ENCODE data around the gene PRRC2B. TPM values are rescaled to one million over a fixed set of nuclear protein-coding genes. Genes with fewer than 3 reads are reported as not detected.
A peak's percentile ranks its signal among the peaks of the same experiment; 100 is the strongest.

Gene PRRC2B
- total RNA-seq, 2 donors from 2014 or later: 148 to 151 TPM

DNA sequence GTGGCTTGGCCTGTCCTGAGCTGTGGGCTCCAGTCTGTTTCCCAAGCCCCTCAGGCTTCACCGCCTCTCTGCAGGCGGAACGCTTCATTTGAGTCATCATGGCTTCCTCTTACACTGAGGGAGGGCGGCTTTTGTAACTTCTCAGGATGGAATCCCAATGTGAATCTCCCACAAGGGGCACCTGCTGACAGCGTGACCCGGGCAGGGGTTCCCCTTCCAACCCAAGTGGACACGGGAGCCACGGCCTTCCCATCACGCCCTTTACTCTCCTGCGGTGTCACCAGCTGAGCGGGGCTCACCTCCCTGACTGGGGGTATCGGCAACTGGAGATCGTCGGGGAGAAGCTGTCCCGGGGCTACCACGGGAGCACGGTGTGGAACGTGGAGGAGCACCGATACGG lies 124.7 kb downstream of the PRRC2B start:
- DNase-seq (ENCODE audit: low spot score): no peak
- intact Hi-C loops (cut with DNase I): no loop called here

DNA sequence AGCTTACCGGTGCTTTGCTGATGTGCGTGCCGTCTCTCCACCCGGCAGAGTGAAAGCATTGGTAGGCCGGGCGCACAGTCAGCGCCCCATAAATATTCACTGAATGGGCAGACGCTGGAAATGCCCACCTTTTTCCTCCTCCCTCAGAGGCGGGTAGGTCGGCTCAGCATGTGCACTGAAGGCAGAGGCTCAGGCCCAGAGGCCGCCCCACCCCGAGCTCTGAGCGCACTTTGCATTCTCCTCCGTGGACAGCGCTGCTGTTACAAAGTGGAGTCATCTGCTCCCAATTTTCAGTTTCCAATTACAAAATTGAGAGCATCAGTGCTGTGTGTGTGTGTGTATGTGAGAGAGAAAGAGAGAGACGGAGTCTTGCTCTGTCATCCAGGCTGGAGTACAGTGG lies 126.6 kb downstream of the PRRC2B start:
- peak; percentile 57 for DNase-seq (ENCODE audit: low spot score)
- intact Hi-C loops (cut with DNase I): loop anchor here in 1 of 2 donors (5.0 kb wide), 1 partner anchor 1637 kb away; no protein-coding TSS in a partner anchor

DNA sequence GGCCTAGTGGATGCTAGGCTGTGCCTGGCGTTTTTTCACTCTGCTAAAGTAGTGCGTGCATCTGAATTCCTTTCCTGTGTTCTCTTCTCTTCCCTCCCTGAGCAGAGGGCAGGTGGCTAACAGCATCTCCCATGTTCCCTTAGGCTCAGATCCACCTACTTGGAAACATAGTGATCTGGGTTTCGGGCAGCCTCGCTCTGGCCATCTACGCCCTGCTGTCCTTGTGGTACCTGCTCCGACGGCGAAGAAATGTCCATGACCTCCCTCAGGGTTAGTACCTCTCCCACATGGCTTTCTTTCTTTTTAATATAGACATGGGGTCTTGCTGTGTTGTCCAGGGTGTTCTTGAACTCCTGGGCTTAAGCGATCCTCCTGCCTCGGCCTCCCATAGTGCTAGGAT lies 127.3 kb downstream of the PRRC2B start:
- intact Hi-C loops (cut with DNase I): loop anchor here in 1 of 2 donors (5.0 kb wide), 1 partner anchor 1636 kb away; no protein-coding TSS in a partner anchor
- DNase-seq (ENCODE audit: low spot score): peak; percentile 63

DNA sequence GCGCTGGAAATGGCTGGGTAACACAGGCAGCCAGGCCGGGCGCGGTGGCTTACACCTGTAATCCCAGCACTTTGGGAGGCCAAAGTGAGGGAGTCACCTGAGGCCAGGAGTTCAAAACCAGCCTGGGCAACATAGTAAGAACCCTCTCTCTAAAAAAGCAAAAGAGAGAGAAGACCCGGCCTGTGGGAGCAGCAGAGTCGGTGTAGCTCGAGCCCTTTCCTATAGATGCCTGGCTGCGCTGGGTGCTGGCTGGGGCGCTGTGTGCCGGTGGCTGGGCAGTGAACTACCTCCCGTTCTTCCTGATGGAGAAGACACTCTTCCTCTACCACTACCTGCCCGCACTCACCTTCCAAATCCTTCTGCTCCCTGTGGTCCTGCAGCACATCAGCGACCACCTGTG lies 127.9 kb downstream of the PRRC2B start:
- intact Hi-C loops (cut with DNase I): loop anchor here in 1 of 2 donors (5.0 kb wide), 1 partner anchor 1635 kb away; no protein-coding TSS in a partner anchor
- peak; percentile 67 for DNase-seq (ENCODE audit: low spot score)

DNA sequence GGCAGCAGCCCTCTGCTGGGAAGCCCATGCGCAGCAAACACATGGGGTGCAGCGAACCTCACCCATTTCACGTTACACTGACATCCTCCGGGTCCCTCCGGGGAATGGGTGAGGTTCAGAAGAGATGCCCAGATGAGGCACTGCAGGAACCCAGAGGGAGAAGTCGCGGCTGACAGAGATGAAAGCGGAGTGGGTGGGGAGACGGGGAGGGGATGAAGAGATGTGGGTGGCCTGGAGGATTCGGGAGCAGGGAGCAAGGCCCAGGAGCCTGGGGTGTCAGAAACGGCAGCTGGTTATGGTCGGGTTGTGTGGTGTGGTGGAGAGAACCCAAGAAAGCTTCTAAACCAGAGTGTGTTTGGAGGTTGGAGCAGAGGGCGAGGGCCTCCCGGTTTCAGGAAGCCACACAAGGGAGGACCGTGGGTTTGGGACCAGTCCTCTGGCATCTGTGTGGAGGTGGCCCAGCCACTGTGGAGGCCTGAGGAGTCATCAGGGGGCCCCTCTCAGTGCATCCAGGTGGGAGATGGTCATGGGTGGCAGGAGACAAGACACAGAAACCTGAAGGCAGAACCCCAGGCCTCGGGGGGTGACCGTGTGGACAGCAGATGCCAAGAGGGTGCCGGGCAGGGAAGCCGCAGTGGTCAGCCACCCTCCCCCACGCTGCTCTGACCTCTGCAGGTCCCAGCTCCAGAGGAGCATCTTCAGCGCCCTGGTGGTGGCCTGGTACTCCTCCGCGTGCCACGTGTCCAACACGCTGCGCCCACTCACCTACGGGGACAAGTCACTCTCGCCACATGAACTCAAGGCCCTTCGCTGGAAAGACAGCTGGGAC lies 128.6 kb downstream of the PRRC2B start:
- DNase-seq (ENCODE audit: low spot score): no peak
- intact Hi-C loops (cut with DNase I): loop anchor here in 1 of 2 donors (5.0 kb wide), 1 partner anchor 1635 kb away; no protein-coding TSS in a partner anchor

DNA sequence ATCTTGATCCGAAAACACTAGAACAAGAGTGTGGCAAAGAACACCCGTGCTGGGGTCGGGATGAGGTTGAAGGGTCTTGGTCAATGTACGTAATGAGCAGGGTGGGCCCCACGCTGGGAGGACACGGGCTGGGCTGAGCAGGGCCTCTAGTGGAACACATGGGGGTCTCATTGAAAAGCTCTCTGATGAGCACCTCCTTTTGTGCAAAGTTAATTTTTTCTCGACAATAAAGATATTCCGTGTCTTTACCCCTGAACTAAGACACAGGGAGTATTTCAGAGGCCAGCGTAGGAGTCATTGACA lies 129.2 kb downstream of the PRRC2B start:
- intact Hi-C loops (cut with DNase I): loop anchor here in 1 of 2 donors (5.0 kb wide), 1 partner anchor 1634 kb away; no protein-coding TSS in a partner anchor
- DNase-seq (ENCODE audit: low spot score): no peak

DNA sequence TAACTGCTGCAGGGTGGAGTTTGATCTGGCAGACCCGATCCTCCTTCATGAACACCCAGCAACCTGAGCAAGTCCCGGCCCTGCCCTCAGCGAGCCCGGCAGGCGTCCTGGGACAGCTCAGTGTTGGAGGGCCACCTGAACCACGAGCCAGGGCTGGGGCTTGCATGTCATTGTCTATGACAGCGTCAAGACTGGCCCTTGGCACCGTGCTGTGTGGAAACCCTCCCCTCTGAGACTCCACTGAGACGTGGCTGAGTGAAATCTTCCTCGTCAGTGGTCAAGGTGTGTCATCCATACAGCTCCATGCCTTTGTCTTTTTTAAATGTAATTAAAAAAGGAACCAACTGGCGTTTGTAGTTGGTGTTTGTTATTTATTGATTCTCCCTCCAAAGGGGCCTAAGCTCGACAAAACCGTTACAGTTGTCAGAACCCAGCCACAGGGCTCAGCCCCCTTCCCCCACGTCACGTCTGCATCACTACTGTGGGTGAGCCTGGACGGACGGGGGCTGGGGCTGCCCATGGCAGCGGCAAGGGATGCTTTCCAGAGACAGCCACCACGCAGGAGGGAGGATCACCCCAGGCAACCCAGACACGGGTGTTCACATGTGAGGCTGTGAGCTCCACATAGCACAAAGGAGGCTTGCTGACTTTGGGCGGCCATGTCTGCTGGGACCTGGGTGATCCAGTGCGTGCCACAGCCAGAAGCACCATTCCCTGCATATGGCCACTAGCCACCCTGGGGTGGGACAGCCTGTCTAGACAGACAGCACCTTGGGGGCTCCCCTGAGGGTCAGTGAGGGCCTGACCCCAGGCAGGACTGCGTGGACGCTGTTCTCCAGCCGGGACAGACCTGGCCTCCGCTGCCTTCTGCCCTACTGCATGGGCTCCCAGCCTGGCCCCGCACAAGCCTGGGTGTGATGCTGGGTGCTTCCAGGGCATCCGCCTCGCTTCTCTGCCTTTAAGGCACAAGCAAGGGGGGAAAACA lies 129.9 kb downstream of the PRRC2B start:
- intact Hi-C loops (cut with DNase I): loop anchor here in 1 of 2 donors (5.0 kb wide), 1 partner anchor 1634 kb away; no protein-coding TSS in a partner anchor
- peak; percentile 75 for DNase-seq (ENCODE audit: low spot score)

DNA sequence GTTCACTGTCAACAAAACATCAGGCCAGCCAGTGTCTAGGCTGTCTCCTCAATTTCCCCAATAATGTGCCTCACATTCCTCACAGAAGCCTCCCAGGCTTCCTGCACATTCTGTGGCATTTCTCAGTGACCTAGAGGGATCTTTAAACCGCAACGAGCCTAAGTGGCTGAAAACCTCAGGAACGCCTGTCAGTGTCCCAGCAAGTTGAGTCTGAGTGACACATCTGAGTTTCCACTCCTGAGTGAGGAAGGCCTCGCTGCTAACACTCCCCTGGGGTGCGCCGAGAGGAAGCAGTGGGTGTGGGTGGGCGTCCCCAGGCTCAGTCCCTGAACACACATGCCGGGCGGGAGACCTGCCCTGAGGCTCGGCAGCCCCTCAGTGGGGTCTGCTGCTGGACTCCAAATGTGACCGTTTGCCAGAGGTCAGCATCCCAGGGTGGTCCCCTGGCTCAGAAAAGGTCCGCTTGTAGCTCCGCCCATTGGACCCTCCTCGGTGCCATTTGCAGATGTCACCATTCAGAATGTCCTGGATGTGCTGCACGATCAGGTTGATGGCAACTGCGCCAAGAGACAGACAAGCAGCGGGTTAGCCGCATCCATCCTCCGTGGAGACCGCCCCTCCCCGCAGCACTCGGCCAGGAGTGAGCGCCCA lies 130.9 kb downstream of the PRRC2B start:
- DNase-seq (ENCODE audit: low spot score): peak; percentile 47
- intact Hi-C loops (cut with DNase I): loop anchor here in 1 of 2 donors (5.0 kb wide), 1 partner anchor 1633 kb away; no protein-coding TSS in a partner anchor

DNA sequence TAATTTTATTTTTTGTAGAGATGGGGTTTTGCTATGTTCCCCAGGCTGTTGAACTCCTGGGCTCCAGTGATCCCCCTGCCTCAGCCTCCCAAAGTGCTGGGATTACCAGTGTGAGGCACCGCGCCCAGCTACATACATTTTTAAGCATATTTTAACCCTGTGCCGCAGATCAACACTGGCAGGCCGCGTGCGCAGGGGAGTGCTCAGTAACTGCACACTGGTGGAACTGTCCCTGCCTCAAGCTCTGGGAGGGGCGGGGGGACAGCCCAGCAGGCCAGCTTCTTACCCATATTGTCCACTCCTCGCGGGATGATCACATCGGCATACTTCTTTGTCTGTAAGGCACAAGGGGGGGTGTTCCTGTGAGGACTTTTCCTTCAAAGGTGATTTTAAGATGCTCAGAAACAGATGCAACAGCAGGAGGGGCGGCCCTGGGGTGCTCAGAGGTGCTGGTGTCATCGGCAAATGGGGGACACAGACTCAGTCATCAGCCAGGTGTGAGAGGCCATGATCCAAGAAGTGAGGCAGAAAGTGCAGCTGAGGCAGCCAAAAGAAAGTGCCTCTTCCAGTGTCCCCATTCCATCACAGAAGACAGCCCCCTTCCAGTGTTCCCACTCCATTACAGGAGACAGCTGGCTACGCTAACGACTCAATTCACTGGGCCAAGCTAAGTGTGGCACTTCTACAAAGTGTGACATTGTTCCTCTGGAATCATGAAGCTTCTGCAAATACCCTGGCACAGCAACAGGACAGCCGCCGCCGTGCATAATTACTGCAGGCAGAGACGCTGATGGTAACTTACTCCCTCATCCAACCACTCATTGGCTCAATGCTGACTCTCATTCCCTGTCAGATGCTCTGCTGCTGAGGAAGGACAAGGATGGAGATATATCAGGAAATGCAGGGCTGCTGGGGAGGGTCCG lies 132.0 kb downstream of the PRRC2B start:
- DNase-seq (ENCODE audit: low spot score): peak; percentile 56
- intact Hi-C loops (cut with DNase I): no loop called here

DNA sequence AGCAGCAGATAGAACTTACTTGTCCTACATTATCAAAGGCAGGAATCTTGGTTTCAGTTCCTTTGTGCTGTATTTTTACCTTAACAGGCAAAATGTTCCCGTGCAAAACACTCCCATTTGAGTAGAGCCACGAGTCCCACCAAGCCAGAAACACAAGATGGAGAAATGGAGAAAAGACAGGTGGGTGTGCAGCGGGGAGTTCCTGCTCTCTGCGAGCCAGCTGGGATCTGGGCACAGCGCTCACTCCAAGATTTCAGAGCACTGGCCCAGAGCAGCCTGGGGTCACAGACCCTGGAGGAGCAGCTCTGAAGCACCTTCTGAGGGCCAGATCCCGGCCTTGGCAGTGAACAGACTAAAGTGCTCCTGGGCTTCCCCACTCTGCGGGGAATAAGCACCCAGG lies 134.3 kb downstream of the PRRC2B start:
- DNase-seq (ENCODE audit: low spot score): no peak
- intact Hi-C loops (cut with DNase I): no loop called here

DNA sequence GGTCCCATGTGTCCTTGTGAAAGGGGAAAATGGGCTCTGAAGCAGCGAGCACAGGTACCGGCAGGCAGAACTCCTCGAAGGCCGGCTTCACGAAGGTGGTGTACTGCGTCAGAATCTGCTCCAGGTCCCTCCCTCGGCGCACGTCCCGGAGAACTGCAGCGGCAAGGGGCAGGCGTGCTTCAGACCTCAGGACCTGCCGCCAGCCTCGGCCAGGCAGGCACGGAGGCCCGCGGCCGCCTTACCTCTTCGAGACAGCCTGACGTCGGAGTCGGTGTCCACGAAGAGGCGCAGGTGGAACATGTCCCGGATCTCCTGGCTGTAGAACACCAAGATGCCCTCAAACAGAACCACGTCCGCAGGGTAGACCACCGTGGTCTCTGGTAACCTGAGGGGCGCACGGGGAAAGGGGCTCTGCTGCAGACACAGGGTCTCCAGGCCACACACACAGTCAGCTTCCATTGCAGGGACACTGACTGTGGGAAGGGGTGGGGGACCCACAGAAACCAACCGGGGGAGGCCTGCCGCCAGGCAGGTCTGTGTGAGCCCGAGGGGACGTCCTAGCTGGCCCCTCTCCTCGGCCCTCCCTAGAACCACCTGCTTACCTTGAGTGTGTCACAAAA lies 135.1 kb downstream of the PRRC2B start:
- no peak for DNase-seq (ENCODE audit: low spot score)
- intact Hi-C loops (cut with DNase I): no loop called here

DNA sequence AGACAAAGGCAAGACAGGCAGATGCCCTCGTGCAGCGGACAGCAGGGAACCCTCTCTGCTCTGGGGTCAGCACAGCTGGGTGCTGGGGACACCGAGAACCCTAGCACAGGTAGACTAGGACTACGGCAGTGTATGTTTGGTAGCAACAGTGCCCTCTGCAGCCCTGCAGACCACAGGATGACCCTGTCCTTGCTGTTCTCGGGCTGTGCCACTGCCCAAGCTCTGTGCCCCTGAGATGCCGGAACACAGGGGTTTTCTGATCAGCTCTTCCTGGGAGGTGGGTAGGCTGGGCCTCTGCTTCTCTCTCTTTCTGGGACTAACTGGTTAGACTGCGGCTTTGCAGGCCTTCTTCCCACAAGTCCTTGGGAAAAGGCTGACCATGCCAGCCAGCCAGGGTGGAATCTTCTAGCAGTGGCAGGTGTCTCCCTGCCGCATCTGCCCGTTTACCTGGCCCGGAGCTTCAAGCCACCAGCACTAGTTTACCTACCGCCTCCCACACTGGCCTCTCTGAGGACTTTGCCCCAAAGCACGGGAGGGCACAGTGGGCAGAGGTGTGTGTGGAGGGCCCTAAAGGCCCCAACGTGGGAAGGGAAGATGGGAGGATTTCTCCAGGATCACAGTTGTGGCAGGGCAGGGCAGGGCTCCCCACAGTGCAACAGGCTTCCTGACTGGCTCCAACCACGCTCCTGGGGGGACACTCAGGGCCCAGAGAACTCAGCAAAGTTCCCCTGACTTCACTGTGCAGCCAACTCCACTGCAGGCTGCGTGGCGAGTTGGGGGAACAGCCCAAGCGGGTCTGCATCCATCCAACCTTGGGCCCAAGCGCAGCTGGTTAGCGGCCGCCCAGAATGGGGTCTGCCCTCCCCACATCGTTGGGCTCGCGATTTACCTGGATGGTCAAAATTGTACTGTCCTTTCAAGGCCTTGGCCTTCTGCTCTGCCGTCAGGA lies 136.0 kb downstream of the PRRC2B start:
- intact Hi-C loops (cut with DNase I): no loop called here
- peak; percentile 61 for DNase-seq (ENCODE audit: low spot score)

DNA sequence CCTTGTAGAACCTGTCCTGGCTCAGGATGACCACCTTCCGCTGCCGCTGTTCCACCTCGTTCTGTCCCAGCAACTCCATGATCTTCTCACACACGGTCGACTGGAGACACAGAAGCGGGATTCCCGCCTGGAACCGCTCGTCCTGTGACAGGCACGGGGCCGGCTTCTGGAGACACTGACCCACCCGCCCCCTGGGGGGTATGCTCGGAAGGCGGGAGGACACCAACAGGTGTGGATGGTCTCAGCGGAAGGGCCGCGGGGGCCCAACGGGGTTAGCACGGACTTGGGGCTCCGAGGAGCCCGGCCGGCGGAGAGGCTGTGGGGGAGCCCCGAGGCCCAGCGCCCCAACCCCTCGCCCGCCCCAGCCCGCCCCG lies 136.6 kb downstream of the PRRC2B start:
- no peak for DNase-seq (ENCODE audit: low spot score)
- intact Hi-C loops (cut with DNase I): no loop called here

DNA sequence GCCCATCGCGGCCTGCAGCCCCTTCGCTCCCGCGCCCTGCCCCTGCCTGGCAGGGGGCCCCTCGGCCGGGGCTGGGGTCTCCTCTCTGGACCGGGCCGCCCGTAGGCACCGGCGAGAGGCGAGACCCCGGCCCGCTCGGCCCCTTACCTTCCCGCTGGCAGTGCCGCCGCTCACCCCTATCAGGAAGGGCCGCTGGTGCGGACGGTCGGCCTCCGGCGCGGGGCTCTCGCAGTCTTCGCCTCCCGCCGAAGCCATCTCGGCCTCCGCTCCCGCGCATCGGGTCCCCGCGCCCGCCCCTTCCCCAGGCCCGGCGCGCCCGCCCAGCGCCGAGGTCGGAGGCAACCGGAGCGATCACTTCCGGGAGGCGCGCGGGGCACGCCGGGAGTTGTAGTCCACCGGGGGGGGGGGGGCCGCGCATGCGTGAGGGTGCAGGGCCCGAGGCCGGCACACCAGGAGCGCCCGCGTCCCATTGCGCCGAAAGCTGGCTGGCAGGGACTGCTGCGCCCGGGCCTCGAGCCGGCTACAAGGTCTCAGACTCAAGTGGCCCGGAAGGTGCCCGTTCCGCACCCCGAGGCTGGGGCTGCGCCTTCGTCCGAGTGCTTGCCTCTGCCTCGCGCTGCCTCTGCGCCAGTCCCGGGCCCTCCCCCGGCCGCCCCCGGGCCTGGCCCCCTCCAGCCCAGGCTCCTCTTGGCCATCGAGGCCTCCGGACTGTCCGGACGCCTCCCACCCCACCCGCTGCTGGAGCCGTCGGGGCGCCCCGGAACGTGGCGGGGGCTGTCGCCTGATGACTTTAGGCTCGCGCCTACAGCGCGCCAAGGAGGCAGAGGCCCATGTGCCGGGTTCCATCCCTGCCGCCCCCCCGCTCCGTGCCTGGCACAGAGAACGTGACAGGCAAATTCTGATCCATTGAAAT lies 137.3 kb downstream of the PRRC2B start, which contains the start of gene UCK1:
UCK1 (minus strand) TSS at position 344 of the 913 bp plus-strand sequence; CDS start at position 255, 89 bp downstream.
- DNase-seq (ENCODE audit: low spot score): peak; percentile 93
- intact Hi-C loops (cut with DNase I): no loop called here

DNA sequence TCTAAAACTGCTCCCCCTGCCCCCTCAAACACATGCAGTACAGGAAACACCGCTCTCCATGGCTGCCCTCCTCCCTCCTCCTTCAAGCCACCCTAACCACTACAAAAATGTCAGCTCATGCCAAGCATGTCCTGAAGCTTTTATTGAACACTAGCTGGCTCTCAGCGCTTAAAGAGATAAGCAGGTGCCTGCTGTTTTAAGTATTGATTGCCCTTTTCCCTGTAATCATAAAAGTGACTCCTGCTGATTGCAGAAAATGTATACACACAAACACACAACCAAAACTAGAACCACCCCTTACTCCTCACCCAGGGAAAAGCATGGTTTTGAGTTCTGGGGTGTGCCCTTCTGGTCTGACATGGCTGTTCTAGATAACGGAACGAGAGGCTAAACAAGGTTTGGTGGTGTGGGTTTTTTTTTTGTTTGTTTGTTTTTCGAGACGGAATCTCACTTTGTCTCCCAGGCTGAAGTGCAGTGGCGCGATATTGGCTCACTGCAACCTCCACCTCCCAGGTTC lies 140.9 kb downstream of the PRRC2B start:
- no peak for DNase-seq (ENCODE audit: low spot score)
- intact Hi-C loops (cut with DNase I): no loop called here

Data from posterior vena cava (tissue), 2 donors.